HEK293 (cell line): ENCODE results near the gene TRUB1.

Source experiments
- CTCF ChIA-PET: fragments of 350-600 bp; formaldehyde crosslinking; extraction: SDS; loops from one replicate; lab custom pipeline; 2021; ENCODE audit warnings: antibody characterized with exemption; lab: Yijun Ruan, JAX
- POLR2A ChIA-PET: fragments of 300-600 bp; formaldehyde crosslinking; extraction: SDS; loops from one replicate; lab custom pipeline; 2020; ENCODE audit warnings: antibody characterized with exemption, inconsistent platforms; lab: Yijun Ruan, JAX
- H3K27ac ChIP-seq: fragments of 200-500 bp; sonication (Bioruptor generic); 2 replicates; pipeline ENCODE4 v1.5.1; 2014; ENCODE audit warnings: low read depth, low read length, control low read depth, inconsistent platforms; ENCODE audit errors: extremely low read depth
- H3K36me3 ChIP-seq, 2 experiments: fragments of 200-500 bp in 1 of 2; sonication (Bioruptor generic) in 1 of 2; 1 replicate in 1 of 2; 2 replicates in 1 of 2; pipeline ENCODE4 v1.5.1; 2014 to 2017; ENCODE audit warnings: inconsistent platforms in 2 of 2, low read length in 2 of 2; ENCODE audit not compliant: control insufficient read depth in 2 of 2, insufficient read depth in 1 of 2
- H3K4me1 ChIP-seq: fragments of 200-500 bp; sonication (Bioruptor generic); 2 replicates; pipeline ENCODE4 v1.5.1; 2014; ENCODE audit warnings: mild to moderate bottlenecking, low read length, inconsistent platforms; ENCODE audit not compliant: control insufficient read depth, insufficient read depth
- H3K4me3 ChIP-seq: 2 replicates; pipeline ENCODE4 v1.5.1; 2011; ENCODE audit warnings: low read depth, mild to moderate bottlenecking, control low read depth, low read length, moderate library complexity
- H3K9me3 ChIP-seq: fragments of 200-500 bp; sonication (Bioruptor generic); 2 replicates; pipeline ENCODE4 v1.5.1; 2014; ENCODE audit warnings: low read depth, low read length, inconsistent platforms; ENCODE audit not compliant: control insufficient read depth, insufficient read depth
- CTCF ChIP-seq: fragments of 450-650 bp; formaldehyde crosslinking; IDR thresholded peaks from 2 replicates; pipeline ENCODE4 v1.5.1; 2016; ENCODE audit warnings: missing biosample characterization, missing genetic modification characterization
- HOXD13 ChIP-seq: sonication (generic); formaldehyde crosslinking; IDR thresholded peaks from 2 replicates; pipeline ENCODE4 v1.8.0; 2022; ENCODE audit warnings: missing genetic modification reagents, borderline replicate concordance
- MYNN ChIP-seq: fragments of 450-650 bp; formaldehyde crosslinking; IDR thresholded peaks from 2 replicates; pipeline ENCODE4 v1.5.1; 2016; ENCODE audit warnings: missing biosample characterization, missing genetic modification characterization, borderline replicate concordance
- SCRT1 ChIP-seq: fragments of 450-650 bp; formaldehyde crosslinking; IDR thresholded peaks from 2 replicates; pipeline ENCODE4 v1.5.1; 2016; ENCODE audit warnings: missing biosample characterization, missing genetic modification characterization, borderline replicate concordance
- SCRT2 ChIP-seq: fragments of 450-650 bp; formaldehyde crosslinking; IDR thresholded peaks from 2 replicates; pipeline ENCODE4 v1.5.1; 2016; ENCODE audit warnings: missing biosample characterization, missing genetic modification characterization
- SP7 ChIP-seq: fragments of 450-650 bp; formaldehyde crosslinking; IDR thresholded peaks from 2 replicates; pipeline ENCODE4 v1.5.1; 2016; ENCODE audit warnings: missing biosample characterization, missing genetic modification characterization
- ZBTB17 ChIP-seq: fragments of 450-650 bp; formaldehyde crosslinking; IDR thresholded peaks from 2 replicates; pipeline ENCODE4 v1.5.1; 2016; ENCODE audit warnings: missing biosample characterization, missing genetic modification characterization
- ZBTB48 ChIP-seq: fragments of 450-650 bp; formaldehyde crosslinking; IDR thresholded peaks from 2 replicates; pipeline ENCODE4 v1.5.1; 2016; ENCODE audit warnings: missing biosample characterization, missing genetic modification characterization
- ZIC2 ChIP-seq: fragments of 450-650 bp; formaldehyde crosslinking; IDR thresholded peaks from 2 replicates; pipeline ENCODE4 v1.5.1; 2016; ENCODE audit warnings: missing biosample characterization, missing genetic modification characterization
- ZNF121 ChIP-seq: fragments of 450-650 bp; formaldehyde crosslinking; IDR thresholded peaks from 2 replicates; pipeline ENCODE4 v1.5.1; 2016; ENCODE audit warnings: missing biosample characterization, missing genetic modification characterization
- ZNF133 ChIP-seq: fragments of 450-650 bp; formaldehyde crosslinking; IDR thresholded peaks from 2 replicates; pipeline ENCODE4 v1.5.1; 2016; ENCODE audit warnings: missing biosample characterization, missing genetic modification characterization
- ZNF169 ChIP-seq: fragments of 450-650 bp; formaldehyde crosslinking; IDR thresholded peaks from 2 replicates; pipeline ENCODE4 v1.5.1; 2016; ENCODE audit warnings: missing biosample characterization, missing genetic modification characterization
- ZNF26 ChIP-seq: fragments of 450-650 bp; formaldehyde crosslinking; IDR thresholded peaks from 2 replicates; pipeline ENCODE4 v1.5.1; 2016; ENCODE audit warnings: missing biosample characterization, missing genetic modification characterization
- ZNF423 ChIP-seq: fragments of 450-650 bp; formaldehyde crosslinking; IDR thresholded peaks from 2 replicates; pipeline ENCODE4 v1.5.1; 2016; ENCODE audit warnings: missing biosample characterization, missing genetic modification characterization
- ZNF600 ChIP-seq: fragments of 450-650 bp; formaldehyde crosslinking; IDR thresholded peaks from 2 replicates; pipeline ENCODE4 v1.5.1; 2016; ENCODE audit warnings: missing biosample characterization, missing genetic modification characterization
- ZNF645 ChIP-seq: fragments of 450-650 bp; formaldehyde crosslinking; IDR thresholded peaks from 2 replicates; pipeline ENCODE4; 2016; ENCODE audit warnings: missing biosample characterization, missing genetic modification characterization
- ZNF664 ChIP-seq: fragments of 450-650 bp; formaldehyde crosslinking; IDR thresholded peaks from 2 replicates; pipeline ENCODE4 v1.5.1; 2016; ENCODE audit warnings: missing biosample characterization, missing genetic modification characterization

The TRUB1 gene

DNA sequence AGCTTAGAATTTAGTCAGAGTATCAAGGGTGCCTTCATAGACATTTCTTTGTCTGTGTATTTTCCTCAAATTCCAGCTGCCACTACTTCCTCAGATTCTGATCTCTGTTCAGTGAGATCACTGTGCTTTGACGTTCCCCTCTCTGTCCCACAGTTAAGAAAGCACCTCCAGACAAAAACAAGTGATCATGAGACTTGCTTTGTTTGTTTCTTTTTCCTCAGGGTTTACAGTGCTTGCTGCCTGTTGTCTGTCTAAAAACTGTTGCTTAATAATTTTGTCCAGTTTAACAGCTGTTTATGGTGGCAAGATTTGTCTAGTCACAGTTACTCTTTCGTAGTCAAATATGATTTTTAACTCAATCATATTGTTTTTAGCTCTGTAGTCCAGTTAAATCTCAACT, 29.1 kb downstream of the TRUB1 start:
- no peaks in the 10 kb centered on the region for H3K9me3 ChIP-seq
- no peak overlapping the region for H3K27ac ChIP-seq
- POLR2A ChIA-PET: no interaction called here
- H3K4me3 ChIP-seq: no peak overlapping the region
- CTCF ChIA-PET: no interaction called here
- H3K4me1 ChIP-seq: peaks cover 9% of the 10 kb centered on the region; the same call in 1 of the 2 replicates
- TF ChIP-seq SCRT1 (0 out of 2 replicates have a peak, but pooled peaks have one; percentile 11), MYNN (tag by site-specific recombination) (no peak), SCRT2 (tag by site-specific recombination) (peak; percentile 82)
- H3K36me3 ChIP-seq: peaks cover 0 to 13% of the 10 kb centered on the region in 2 experiments; a peak in 1 of 3 replicates

GRCh38 chr10:114970515-114970914, 32.5 kb downstream of the TRUB1 start:
- TF ChIP-seq ZNF600 (tag by site-specific recombination): 0 out of 2 replicates have a peak, but pooled peaks have one; percentile 18
- no peak for TF ChIP-seq ZNF26
- peak; percentile 80 for TF ChIP-seq ZBTB17
- no peak overlapping the region for H3K4me3 ChIP-seq
- CTCF ChIA-PET: interaction anchor here (0.6 to 0.9 kb wide), 2 partner anchors 32 to 224 kb away, joined by 3 to 5 read pairs; partner anchors contain the start of gene TRUB1
- peaks cover 9% of the 10 kb centered on the region; the same call in 1 of the 2 replicates for H3K4me1 ChIP-seq
- H3K36me3 ChIP-seq: peaks cover 0 to 4% of the 10 kb centered on the region in 2 experiments; a peak in 1 of 3 replicates
- POLR2A ChIA-PET: no interaction called here
- H3K9me3 ChIP-seq: no peaks in the 10 kb centered on the region
- H3K27ac ChIP-seq: no peak overlapping the region

DNA sequence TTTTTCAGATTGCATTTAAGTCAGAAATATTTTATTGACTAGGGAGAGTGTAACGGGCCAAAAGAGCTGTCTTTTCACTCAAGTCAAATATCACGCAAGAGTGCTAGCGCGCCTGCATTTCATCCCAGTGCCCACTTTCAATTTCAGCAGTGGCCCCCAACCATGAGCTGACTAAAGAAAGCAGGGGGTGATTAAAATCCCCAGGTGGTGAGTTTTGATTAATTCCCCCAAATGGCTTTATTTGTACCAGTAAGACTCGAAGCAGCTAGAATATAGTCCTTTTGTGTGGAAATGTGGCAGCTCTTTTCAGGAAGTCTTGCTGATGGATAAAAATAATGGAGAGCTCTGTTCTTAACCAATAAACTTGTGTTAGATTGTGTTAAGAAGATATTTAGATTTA, 35.3 kb downstream of the TRUB1 start:
- Histone ChIP-seq H3K9me3 (no peaks in the 10 kb centered on the region), H3K27ac (no peak overlapping the region), H3K36me3 (peaks cover 0 to 4% of the 10 kb centered on the region in 2 experiments; a peak in 2 of 3 replicates), H3K4me3 (no peak overlapping the region), H3K4me1 (peaks cover 9% of the 10 kb centered on the region; the same call in 1 of the 2 replicates)
- no peak for TF ChIP-seq ZNF423
- no peak for TF ChIP-seq ZBTB48 (tag by site-specific recombination)
- TF ChIP-seq ZNF169: no peak
- TF ChIP-seq ZNF664 (tag by site-specific recombination): no peak
- TF ChIP-seq ZNF645 (tag by site-specific recombination): no peak
- TF ChIP-seq ZIC2 (tag by site-specific recombination): no peak
- TF ChIP-seq ZNF600 (tag by site-specific recombination): no peak
- no peak for TF ChIP-seq ZNF121 (tag by site-specific recombination)
- no peak for TF ChIP-seq HOXD13 (CRISPR knock-in tag)
- no peak for TF ChIP-seq CTCF (tag by site-specific recombination)
- no peak for TF ChIP-seq SP7 (tag by site-specific recombination)
- no peak for TF ChIP-seq ZNF133 (tag by site-specific recombination)
- POLR2A ChIA-PET: no interaction called here
- CTCF ChIA-PET: interaction anchor here (0.7 kb wide), 1 partner anchor 10 kb away, joined by 3 read pairs; no protein-coding TSS in a partner anchor
